ENCODE results near the gene PHOSPHO1. TPM values are rescaled to one million over a fixed set of nuclear protein-coding genes. Genes with fewer than 3 reads are reported as not detected.

The PHOSPHO1 gene
- total RNA-seq, 4 donors from 2014 or later = 0.13 to 0.92 (median 0.39) TPM; not detected in 1

DNA sequence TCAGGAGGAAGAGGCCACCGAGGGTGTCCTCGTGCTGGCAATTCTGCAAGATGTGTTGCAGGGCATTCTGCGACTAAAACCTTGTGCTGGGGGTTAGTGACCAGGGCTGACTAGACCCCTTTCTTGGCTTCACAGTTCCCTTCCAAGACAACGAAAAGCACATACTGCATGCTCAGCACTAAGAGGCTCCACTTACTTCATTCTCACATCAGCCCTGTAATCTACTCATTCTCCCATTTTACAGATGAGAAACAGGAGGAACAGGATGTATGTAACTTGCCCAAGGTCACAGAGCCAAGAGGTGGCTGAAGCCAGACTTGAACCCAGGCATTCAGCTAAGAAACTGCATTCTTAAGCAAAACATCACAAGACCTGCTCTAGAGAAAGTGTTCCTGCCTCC, 5.3 kb upstream of the PHOSPHO1 start:
- TF ChIP-seq EP300 (IDR thresholded peaks at IDR 0.05) = no peak
- TF ChIP-seq, protein P1, sequence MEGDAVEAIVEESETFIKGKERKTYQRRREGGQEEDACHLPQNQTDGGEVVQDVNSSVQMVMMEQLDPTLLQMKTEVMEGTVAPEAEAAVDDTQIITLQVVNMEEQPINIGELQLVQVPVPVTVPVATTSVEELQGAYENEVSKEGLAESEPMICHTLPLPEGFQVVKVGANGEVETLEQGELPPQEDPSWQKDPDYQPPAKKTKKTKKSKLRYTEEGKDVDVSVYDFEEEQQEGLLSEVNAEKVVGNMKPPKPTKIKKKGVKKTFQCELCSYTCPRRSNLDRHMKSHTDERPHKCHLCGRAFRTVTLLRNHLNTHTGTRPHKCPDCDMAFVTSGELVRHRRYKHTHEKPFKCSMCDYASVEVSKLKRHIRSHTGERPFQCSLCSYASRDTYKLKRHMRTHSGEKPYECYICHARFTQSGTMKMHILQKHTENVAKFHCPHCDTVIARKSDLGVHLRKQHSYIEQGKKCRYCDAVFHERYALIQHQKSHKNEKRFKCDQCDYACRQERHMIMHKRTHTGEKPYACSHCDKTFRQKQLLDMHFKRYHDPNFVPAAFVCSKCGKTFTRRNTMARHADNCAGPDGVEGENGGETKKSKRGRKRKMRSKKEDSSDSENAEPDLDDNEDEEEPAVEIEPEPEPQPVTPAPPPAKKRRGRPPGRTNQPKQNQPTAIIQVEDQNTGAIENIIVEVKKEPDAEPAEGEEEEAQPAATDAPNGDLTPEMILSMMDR (IDR thresholded peaks at IDR 0.05) = no peak
- 52 to 80% methylated on average over 2 to 3 of the region's 4 CpGs for WGBS, 2 donors (ENCODE audit: low coverage in 1 of 2)

DNA sequence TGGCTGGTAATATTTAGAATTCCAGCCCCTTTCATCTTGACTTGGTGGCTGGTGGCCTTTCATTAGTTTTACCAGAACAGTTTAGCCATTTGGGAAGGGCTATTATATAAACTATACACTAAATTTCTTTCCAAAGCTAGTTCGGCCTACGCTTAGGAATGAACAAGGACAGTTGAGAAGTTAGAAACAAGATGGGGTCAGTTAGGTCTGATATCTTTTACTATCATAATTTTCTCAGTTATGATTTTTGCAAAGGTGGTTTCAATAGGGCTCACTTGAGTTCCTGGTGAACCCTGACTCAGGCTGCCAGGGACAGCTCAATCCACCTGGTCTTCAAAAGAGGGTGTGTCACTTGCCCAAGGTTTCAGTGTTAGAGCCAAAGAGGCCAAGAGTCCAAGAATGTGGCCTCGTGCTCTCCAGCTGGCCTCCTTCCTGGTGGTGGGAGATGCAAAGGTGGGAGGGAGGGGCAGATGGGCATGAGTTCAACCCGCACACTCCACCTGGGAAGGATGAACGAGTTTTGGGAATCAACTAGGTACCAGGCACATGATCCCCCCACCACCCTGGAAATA, 4.0 kb upstream of the PHOSPHO1 start:
- TF ChIP-seq, protein P1 (IDR thresholded peaks at IDR 0.05) = no peak
- TF ChIP-seq POLR2A (IDR thresholded peaks at IDR 0.05) = no peak
- no peak for TF ChIP-seq EP300 (IDR thresholded peaks at IDR 0.05)
- TF ChIP-seq POLR2AphosphoS5 (IDR thresholded peaks at IDR 0.05) = no peak
- Histone ChIP-seq H3K4me3 (no peak overlapping the region), H3K27me3 (peaks cover 7% of the 10 kb centered on the region), H3K36me3 (no peaks in the 10 kb centered on the region), H3K9me3 (no peaks in the 10 kb centered on the region), H3K4me1 (peaks cover 0 to 18% (median 8%) of the 10 kb centered on the region in 3 donors), H3K27ac (no peak overlapping the region)
- no peak for ATAC-seq
- 77 to 96% methylated on average over 2 of the region's 5 CpGs for WGBS, 2 donors (ENCODE audit: low coverage in 1 of 2)

More for the DNA sequence above, 5.3 kb upstream of the PHOSPHO1 start:
- Histone ChIP-seq H3K4me1 (peaks cover 0 to 7% (median 0%) of the 10 kb centered on the region in 3 donors), H3K4me3 (no peak overlapping the region), H3K9me3 (no peaks in the 10 kb centered on the region), H3K27me3 (no peaks in the 10 kb centered on the region), H3K27ac (no peak overlapping the region), H3K36me3 (no peaks in the 10 kb centered on the region)
- ATAC-seq = no peak

DNA sequence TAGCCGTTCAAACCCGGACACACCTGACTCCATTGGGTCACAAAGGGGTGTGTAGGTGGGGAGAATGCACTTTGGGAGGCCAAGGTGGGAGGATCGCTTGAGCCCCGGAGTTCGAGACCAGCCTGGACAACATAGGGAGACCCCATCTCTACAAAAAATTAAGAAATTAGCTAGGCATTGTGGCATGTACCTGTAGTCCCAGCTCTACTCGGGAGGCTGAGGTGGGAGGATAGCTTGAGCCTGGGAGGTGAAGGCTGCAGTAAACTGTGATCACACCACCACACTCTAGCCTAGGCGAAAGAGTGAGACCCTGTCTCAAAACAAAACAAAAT, 942 bp upstream of the PHOSPHO1 start:
- TF ChIP-seq, protein P1 (IDR thresholded peaks at IDR 0.05) = no peak
- TF ChIP-seq POLR2AphosphoS5 (IDR thresholded peaks at IDR 0.05) (no peak), POLR2A (IDR thresholded peaks at IDR 0.05) (no peak), EP300 (IDR thresholded peaks at IDR 0.05) (no peak)
- H3K27me3 ChIP-seq = peaks cover 35% of the 10 kb centered on the region
- no peak overlapping the region for H3K27ac ChIP-seq
- H3K4me1 ChIP-seq = peaks cover 0 to 20% (median 8%) of the 10 kb centered on the region in 3 donors
- no peak for ATAC-seq
- peak overlapping the region in 1 of 2 donors; percentile 64 for H3K4me3 ChIP-seq
- no peaks in the 10 kb centered on the region for H3K36me3 ChIP-seq
- H3K9me3 ChIP-seq = no peaks in the 10 kb centered on the region
- WGBS, 2 donors (ENCODE audit: low coverage in 1 of 2) = 69 to 91% methylated on average over 5 to 7 of the region's 7 CpGs

DNA sequence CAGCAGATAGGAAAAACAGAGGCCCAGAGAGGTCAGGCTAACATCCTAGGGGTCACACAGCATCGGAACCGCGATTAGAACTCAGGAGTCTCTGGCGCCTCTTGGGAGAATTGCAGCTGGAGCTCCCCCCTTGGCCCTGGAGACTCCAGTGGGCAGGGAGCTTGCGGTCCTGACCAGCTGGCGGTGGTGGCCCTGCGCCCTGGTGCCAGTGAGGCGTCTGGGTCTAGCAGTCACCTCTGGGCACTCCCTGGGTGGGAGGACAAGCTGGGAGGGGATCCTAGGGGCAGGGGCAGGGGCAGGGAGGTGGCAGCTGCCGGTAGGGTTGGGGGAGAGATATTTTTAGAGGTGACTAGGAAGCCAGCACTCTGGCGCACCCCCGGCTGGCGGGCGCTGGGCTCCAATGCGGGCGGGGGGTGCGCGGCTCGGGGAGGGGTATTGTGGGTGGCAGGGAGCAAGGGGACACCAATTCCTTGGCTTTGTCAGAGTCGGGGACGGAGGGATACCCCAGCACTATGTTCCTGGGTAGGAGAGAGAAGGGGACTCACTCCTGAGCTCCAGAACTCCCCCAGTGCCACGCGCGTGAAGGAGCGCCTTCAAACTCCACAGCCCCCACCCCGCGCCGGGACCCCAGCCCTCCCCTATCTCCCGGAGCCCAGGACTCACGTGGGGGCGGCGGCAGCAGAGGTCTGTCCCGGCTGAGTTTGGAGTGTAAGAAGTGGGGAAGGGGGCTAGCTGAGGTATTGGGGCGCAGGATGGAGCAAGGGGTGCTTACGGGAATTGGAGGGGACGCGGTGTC, 584 bp downstream of the PHOSPHO1 start:
- H3K4me1 ChIP-seq = peaks cover 0 to 21% (median 8%) of the 10 kb centered on the region in 3 donors
- ATAC-seq = peak; percentile 4
- H3K27me3 ChIP-seq = peaks cover 51% of the 10 kb centered on the region
- H3K27ac ChIP-seq = peak overlapping the region in 1 of 4 donors; percentile 59
- H3K4me3 ChIP-seq = peak overlapping the region; percentile 44 to 64
- TF ChIP-seq EP300 (IDR thresholded peaks at IDR 0.05) (no peak), POLR2AphosphoS5 (IDR thresholded peaks at IDR 0.05) (no peak)
- WGBS, 2 donors (ENCODE audit: low coverage in 1 of 2) = 0% methylated on average over 1 of the region's 36 CpGs; no CpG with 5 or more reads in 1 of the 2 donors
- H3K36me3 ChIP-seq = no peaks in the 10 kb centered on the region
- no peaks in the 10 kb centered on the region for H3K9me3 ChIP-seq

DNA sequence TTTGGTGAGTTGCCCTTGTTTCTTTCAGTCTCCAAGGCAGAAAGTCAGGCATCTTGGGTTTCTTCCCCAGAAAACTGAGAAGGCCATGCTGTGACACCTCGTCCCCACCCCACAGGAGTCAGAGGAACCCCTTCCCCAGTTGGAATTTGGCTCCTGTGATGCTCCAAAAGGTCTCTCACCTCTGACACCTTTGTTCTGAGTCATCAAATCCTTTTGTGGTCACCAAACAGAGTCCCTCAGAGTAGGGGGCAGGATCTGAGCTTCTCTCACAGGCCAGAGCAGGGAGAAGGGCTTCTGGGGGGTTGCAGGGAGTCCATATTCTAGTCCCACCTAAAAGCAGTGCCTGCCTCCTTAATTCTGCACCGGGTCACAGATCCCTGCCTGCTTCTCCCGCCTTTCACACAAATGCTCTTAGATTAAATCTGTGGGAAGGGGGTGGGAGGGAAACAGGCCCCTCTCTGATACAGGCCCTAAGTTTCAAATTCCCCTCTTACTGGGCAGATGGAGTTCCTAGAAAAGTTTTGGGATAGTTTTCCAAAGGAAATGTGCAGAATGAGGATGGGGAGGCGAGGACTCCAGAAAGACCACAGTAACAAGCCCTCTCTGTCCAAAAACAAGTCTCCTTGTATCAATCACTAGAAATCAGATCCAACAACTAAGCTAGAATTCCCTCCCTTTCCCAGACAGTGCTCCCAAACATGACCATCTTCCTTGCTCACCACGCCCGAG, 1.3 kb downstream of the PHOSPHO1 start:
- Histone ChIP-seq H3K4me1 (peaks cover 0 to 28% (median 13%) of the 10 kb centered on the region in 3 donors), H3K27me3 (peaks cover 58% of the 10 kb centered on the region), H3K36me3 (no peaks in the 10 kb centered on the region), H3K9me3 (no peaks in the 10 kb centered on the region), H3K27ac (no peak overlapping the region), H3K4me3 (no peak overlapping the region)
- TF ChIP-seq POLR2A (IDR thresholded peaks at IDR 0.05) (no peak), EP300 (IDR thresholded peaks at IDR 0.05) (no peak), POLR2AphosphoS5 (IDR thresholded peaks at IDR 0.05) (no peak)
- TF ChIP-seq, protein P1 (IDR thresholded peaks at IDR 0.05) = no peak
- no peak for ATAC-seq
- WGBS, 2 donors (ENCODE audit: low coverage in 1 of 2) = 49 to 100% methylated on average over 1 to 5 of the region's 6 CpGs

Data from gastroesophageal sphincter (tissue), 4 donors.